HepG2 (cell line): ENCODE measurements around the gene CDH13. TPM values are rescaled to one million over a fixed set of nuclear protein-coding genes. Genes with fewer than 3 reads are reported as not detected.

Experiments
- ATAC-seq: fragments of 200-7000 bp; cut with Tn5 transposase; 3 replicates; pipeline ENCODE4 v1.9.1; 2020; ENCODE audit warnings: mild to moderate bottlenecking, moderate library complexity
- BruUV-seq: library from RNA; stranded (reverse); fragments of 400-500 nt; replicated peaks from 2 replicates; lab custom pipeline; 2021; lab: Mats Ljungman, UMichigan
- CTCF ChIA-PET: fragments of 300-600 bp; formaldehyde crosslinking; extraction: SDS; loops from one replicate; lab custom pipeline; 2021; ENCODE audit warnings: low total read pairs, inconsistent platforms, low intra/inter-chr PET ratio; lab: Yijun Ruan, JAX
- POLR2A ChIA-PET: fragments of 350-600 bp; sonication (Branson Sonifier 250); formaldehyde crosslinking; loops from one replicate; lab custom pipeline; 2020; ENCODE audit warnings: antibody characterized with exemption, inconsistent platforms; lab: Yijun Ruan, JAX
- DNase-seq: peaks from one replicate; pipeline ENCODE4 v3.0.0-alpha.2; 2015; ENCODE audit warnings: low spot score
- FAIRE-seq: peaks from 3 replicates; lab custom pipeline; 2011; peaks lifted over from hg19 to GRCh38; lab: Jason Lieb, UNC
- H2AFZ ChIP-seq: one replicate; pipeline ENCODE4 v1.6.1; 2011; ENCODE audit warnings: low read length, inconsistent platforms
- H3K27ac ChIP-seq: fragments of 300-600 bp; 3 replicates; pipeline ENCODE4 v1.8.0; 2011; ENCODE audit warnings: mixed run types, mild to moderate bottlenecking, mixed read lengths, low read length, inconsistent platforms; ENCODE audit not compliant: insufficient read depth; ENCODE audit errors: extremely low read length
- H3K27me3 ChIP-seq, 2 experiments: fragments of 200-600 bp in 1 of 2; 2 replicates in 1 of 2; 3 replicates in 1 of 2; pipeline versions ENCODE4 v1.6.0 to v1.8.0; 2011; ENCODE audit warnings: low read length in 2 of 2, mild to moderate bottlenecking in 2 of 2, moderate library complexity in 2 of 2, inconsistent platforms in 1 of 2; ENCODE audit not compliant: insufficient read depth in 2 of 2, control insufficient read depth in 1 of 2
- H3K36me3 ChIP-seq, 2 experiments: fragments of 200-600 bp in 1 of 2; replicated peaks in 1 of 2; 2 replicates in 1 of 2; 3 replicates in 1 of 2; pipeline versions ENCODE4 v1.5.1 to v1.8.0; 2011; ENCODE audit warnings: low read length in 2 of 2, inconsistent platforms in 1 of 2; ENCODE audit not compliant: insufficient read depth in 2 of 2, control insufficient read depth in 1 of 2
- H3K4me1 ChIP-seq: 2 replicates; pipeline ENCODE4 v1.5.1; 2012; ENCODE audit warnings: low read length, inconsistent platforms; ENCODE audit not compliant: insufficient read depth
- H3K4me2 ChIP-seq: 2 replicates; pipeline ENCODE4 v1.6.0; 2011; ENCODE audit warnings: low read depth, low read length, inconsistent platforms
- H3K4me3 ChIP-seq, 3 experiments: fragments of 200-600 bp in 1 of 3; sonication (generic), shearing (Covaris generic) in 1 of 3; replicated peaks in 1 of 3; 2 replicates each; pipeline ENCODE4 v1.5.1; 2011 to 2016; ENCODE audit warnings: low read length in 3 of 3, inconsistent platforms in 2 of 3, low read depth in 2 of 3, mild to moderate bottlenecking in 2 of 3, control low read depth in 1 of 3, mixed read lengths in 1 of 3; ENCODE audit not compliant: insufficient read depth in 1 of 3
- H3K79me2 ChIP-seq: one replicate; pipeline ENCODE4 v1.6.1; 2011; ENCODE audit warnings: low read length, inconsistent platforms; ENCODE audit not compliant: insufficient read depth
- H3K9ac ChIP-seq: 2 replicates; pipeline ENCODE4 v1.6.0; 2011; ENCODE audit warnings: mild to moderate bottlenecking, low read depth, low read length, inconsistent platforms; ENCODE audit not compliant: insufficient read depth
- H3K9me3 ChIP-seq: 2 replicates; pipeline ENCODE4 v1.5.1; 2012; ENCODE audit warnings: mild to moderate bottlenecking, low read length
- H4K20me1 ChIP-seq: 2 replicates; pipeline ENCODE4 v1.6.0; 2011; ENCODE audit warnings: inconsistent platforms, mild to moderate bottlenecking, low read length, moderate library complexity; ENCODE audit not compliant: insufficient read depth
- ARNT ChIP-seq: fragments of 450-650 bp; IDR thresholded peaks from 2 replicates; pipeline ENCODE4 v1.6.1; 2017
- FOSL2 ChIP-seq: sonication (generic); formaldehyde crosslinking; IDR thresholded peaks from 2 replicates; pipeline ENCODE4 v1.4.0; 2020; ENCODE audit warnings: missing genetic modification reagents
- GPBP1L1 ChIP-seq: sonication (generic); formaldehyde crosslinking; IDR thresholded peaks from 2 replicates; pipeline ENCODE4 v1.5.0; 2020; ENCODE audit warnings: mild to moderate bottlenecking, missing genetic modification reagents
- LCORL ChIP-seq, 2 experiments: fragments of 450-650 bp in 1 of 2; sonication (generic) in 1 of 2; formaldehyde crosslinking in 1 of 2; IDR thresholded peaks; 2 replicates each; pipeline versions ENCODE4 v1.5.0 to v1.6.1; 2017 to 2020; ENCODE audit warnings: antibody characterized with exemption in 1 of 2, missing genetic modification reagents in 1 of 2
- NR3C1 ChIP-seq: sonication (generic); formaldehyde crosslinking; IDR thresholded peaks from 2 replicates; pipeline ENCODE4 v1.4.0; 2020; ENCODE audit warnings: missing genetic modification reagents
- STAG1 ChIP-seq: sonication (generic); formaldehyde crosslinking; IDR thresholded peaks from 2 replicates; pipeline ENCODE4 v1.4.0; 2020; ENCODE audit warnings: missing genetic modification reagents
- ZHX2 ChIP-seq, 2 experiments: sonication (generic) in 1 of 2; formaldehyde crosslinking in 1 of 2; IDR thresholded peaks; 2 replicates each; pipeline versions ENCODE4 v1.6.1 to v1.9.0; 2014 to 2022; ENCODE audit warnings: antibody characterized with exemption in 1 of 2, borderline replicate concordance in 1 of 2, inconsistent platforms in 1 of 2, low read depth in 1 of 2, missing genetic modification reagents in 1 of 2
- ZNF121 ChIP-seq: sonication (generic); formaldehyde crosslinking; IDR thresholded peaks from 2 replicates; pipeline ENCODE4 v1.5.0; 2020; ENCODE audit warnings: mild to moderate bottlenecking, missing genetic modification reagents
- ZNF230 ChIP-seq: sonication (generic); formaldehyde crosslinking; IDR thresholded peaks from 2 replicates; pipeline ENCODE4 v1.4.0; 2020; ENCODE audit warnings: mild to moderate bottlenecking, missing genetic modification reagents
- WGBS: methylation state at CpG from one replicate; pipeline ENCODE4 v1.1.6; 2017; ENCODE audit warnings: low lambda C conversion rate; 5-methylcytosine and 5-hydroxymethylcytosine counted together
- in situ Hi-C: cut with HindIII; loops from 2 replicates; pipeline ENCODE4 v1.10.0; 2017; ENCODE audit warnings: low pct_unique_long_range_greater_than_20kb; ENCODE audit not compliant: extremely low pct_ligation_motif_present
- intact Hi-C: fragments of 100-400 bp; cut with micrococcal nuclease; formaldehyde crosslinking; loops from one replicate; pipeline ENCODE4 v1.10.0; 2022; ENCODE audit not compliant: unreplicated experiment
- polyA plus RNA-seq, 8 experiments: library from polyadenylated mRNA; depleted of rRNA in 3 of 8; stranded (reverse) in 7 of 8; unstranded in 1 of 8; fragments of >200 nt; fragmentation: Illumina TruSeq in 4 of 8; extraction: Trizol in 4 of 8; gene quantifications; 2 replicates each; pipeline versions ENCODE4 v1.2.1 to v1.2.3, GENCODE V29; 2011 to 2016; ENCODE audit warnings: low read depth in 4 of 8, missing spikeins in 1 of 8, mixed read lengths in 1 of 8; ENCODE audit not compliant: insufficient read depth in 1 of 8
- total RNA-seq, 5 experiments: library from RNA; depleted of rRNA; stranded (reverse); fragments of >200 nt; fragmentation: Illumina TruSeq; extraction: Trizol; gene quantifications; 2 replicates each; pipeline ENCODE4 v1.2.3, GENCODE V29; 2016; ENCODE audit warnings: low read depth in 1 of 5

The CDH13 gene
- total and polyA plus RNA-seq, 2 of the 13 experiments (the other 11 are each of a cell fraction or from before 2014, with no cell fraction given): not detected

- DNase-seq (no peak), ATAC-seq (no peak), FAIRE-seq (no peak)
- intact Hi-C loops (no loop called here), in situ Hi-C loops (no loop called here)
- H4K20me1 ChIP-seq: no peaks in the 10 kb centered on the region
- H3K79me2 ChIP-seq: no peaks in the 10 kb centered on the region
- H3K4me3 ChIP-seq: no peak overlapping the region
- H3K27me3 ChIP-seq: peaks cover 0 to 11% of the 10 kb centered on the region in 2 experiments; a peak in 1 of 5 replicates
- H3K4me1 ChIP-seq: no peaks in the 10 kb centered on the region
- POLR2A ChIA-PET: no interaction called here
- no peak overlapping the region for H3K27ac ChIP-seq
- H3K9me3 ChIP-seq: no peaks in the 10 kb centered on the region
- no peak overlapping the region for H2AFZ ChIP-seq
- WGBS: 22% methylated on average over 8 of the region's 8 CpGs
- BruUV-seq: no TSS peak
- H3K9ac ChIP-seq: no peak overlapping the region
- TF ChIP-seq ZNF230: no peak
- TF ChIP-seq GPBP1L1 (CRISPR knock-in tag): no peak
- no peak for TF ChIP-seq ARNT
- TF ChIP-seq LCORL (IDR thresholded peaks at IDR 0.05): no peak
- no peak for TF ChIP-seq LCORL (CRISPR knock-in tag; IDR thresholded peaks at IDR 0.05)
- TF ChIP-seq ZNF121 (CRISPR knock-in tag): no peak
- no peak for TF ChIP-seq STAG1 (CRISPR knock-in tag)
- TF ChIP-seq ZHX2 (IDR thresholded peaks at IDR 0.05; ENCODE audit: low read depth): no peak
- no peak for TF ChIP-seq ZHX2 (CRISPR knock-in tag; IDR thresholded peaks at IDR 0.05; ENCODE audit: borderline replicate concordance)
- TF ChIP-seq NR3C1 (CRISPR knock-in tag): no peak
- TF ChIP-seq FOSL2 (CRISPR knock-in tag): no peak
- TF ChIP-seq, all 625 proteins: peak for 0
- CTCF ChIA-PET: no interaction called here
- Histone ChIP-seq H3K36me3 (no peaks in the 10 kb centered on the region), H3K4me2 (no peak overlapping the region)
Observed at GRCh38 chr16:83456934-83457333, 830.2 kb downstream of the CDH13 start.
